ENCODE measurements around the gene DYNC1LI1.
"Not testable (repeated sequence)": the region's sequence is repeated elsewhere in the genome, so short reads cannot be mapped to it uniquely, and the experiment has no call there.

DYNC1LI1 gene

GRCh38 chr3:32522682-32523081, 48.0 kb downstream of the DYNC1LI1 start:
- no peak for DNase-seq

GRCh38 chr3:32518921-32519320, 51.7 kb downstream of the DYNC1LI1 start:
- DNase-seq, result not testable (repeated sequence)

- not testable (repeated sequence) for DNase-seq
Measured at GRCh38 chr3:32516751-32517150, 53.9 kb downstream of the DYNC1LI1 start.

- DNase-seq, result no peak
Measured at GRCh38 chr3:32511005-32511404, 59.7 kb downstream of the DYNC1LI1 start.

- DNase-seq, result peak; percentile 59
Measured at GRCh38 chr3:32510075-32510724, 60.5 kb downstream of the DYNC1LI1 start.

GRCh38 chr3:32508711-32509110, 61.9 kb downstream of the DYNC1LI1 start:
- no peak for DNase-seq

- DNase-seq, result no peak
Measured at GRCh38 chr3:32506466-32506865, 64.2 kb downstream of the DYNC1LI1 start.

- no peak for DNase-seq
Measured at GRCh38 chr3:32502946-32503286, 67.7 kb downstream of the DYNC1LI1 start.

- peak; percentile 77 for DNase-seq
Measured at GRCh38 chr3:32502118-32502945, 68.3 kb downstream of the DYNC1LI1 start, which contains the start of gene CMTM6. Gene CMTM6 (minus strand): TSS chr3:32502852. CDS start chr3:32502745, 107 bp downstream.

- DNase-seq, result no peak
Measured at GRCh38 chr3:32501783-32502117, 68.9 kb downstream of the DYNC1LI1 start.

- no peak for DNase-seq
Measured at GRCh38 chr3:32500880-32501782, 69.5 kb downstream of the DYNC1LI1 start.

- DNase-seq, result no peak
Measured at GRCh38 chr3:32500231-32500630, 70.4 kb downstream of the DYNC1LI1 start.

GRCh38 chr3:32499585-32499984, 71.1 kb downstream of the DYNC1LI1 start:
- DNase-seq, result no peak

- no peak for DNase-seq
Measured at GRCh38 chr3:32498992-32499391, 71.7 kb downstream of the DYNC1LI1 start.

GRCh38 chr3:32498252-32498651, 72.4 kb downstream of the DYNC1LI1 start:
- no peak for DNase-seq

- DNase-seq, result no peak
Measured at GRCh38 chr3:32495609-32496008, 75.0 kb downstream of the DYNC1LI1 start.

- DNase-seq, result no peak
Measured at GRCh38 chr3:32495085-32495484, 75.6 kb downstream of the DYNC1LI1 start.

GRCh38 chr3:32493437-32494414, 76.9 kb downstream of the DYNC1LI1 start:
- no peak for DNase-seq

- DNase-seq, result no peak
Measured at GRCh38 chr3:32492684-32493436, 77.8 kb downstream of the DYNC1LI1 start.

GRCh38 chr3:32488474-32489008, 82.1 kb downstream of the DYNC1LI1 start:
- DNase-seq, result no peak

All from activated T-cell treated with anti-CD3 and anti-CD28 coated beads, Interleukin-2, amount 50 U/mL, for 1 hour (primary cell).